Activated T-cell treated with anti-CD3 and anti-CD28 coated beads, Interleukin-2, amount 50 U/mL, for 1 hour (primary cell): ENCODE results near the gene KIAA0040.
A peak's percentile ranks its signal among the peaks of the same experiment; 100 is the strongest.

ENCODE experiments used
- DNase-seq: peaks from one replicate; pipeline ENCODE4 v3.0.0-alpha.2; 2020

KIAA0040 gene

GRCh38 chr1:175169286-175170018 is 23.1 kb downstream of the KIAA0040 start:
- DNase-seq = no peak

- DNase-seq = no peak
Observed at GRCh38 chr1:175168782-175169181, 23.8 kb downstream of the KIAA0040 start.

- DNase-seq = no peak
Observed at GRCh38 chr1:175167861-175168260, 24.7 kb downstream of the KIAA0040 start.

GRCh38 chr1:175166746-175167145 is 25.8 kb downstream of the KIAA0040 start:
- no peak for DNase-seq

- DNase-seq = no peak
Observed at GRCh38 chr1:175164751-175165150, 27.8 kb downstream of the KIAA0040 start.

- no peak for DNase-seq
Observed at GRCh38 chr1:175163702-175164101, 28.9 kb downstream of the KIAA0040 start.

- DNase-seq = no peak
Observed at GRCh38 chr1:175162955-175163354, 29.6 kb downstream of the KIAA0040 start.

GRCh38 chr1:175158170-175158591 is 34.4 kb downstream of the KIAA0040 start:
- DNase-seq = no peak

- DNase-seq = no peak
Observed at GRCh38 chr1:175157200-175157599, 35.4 kb downstream of the KIAA0040 start.

GRCh38 chr1:175155936-175156335 is 36.6 kb downstream of the KIAA0040 start:
- no peak for DNase-seq

GRCh38 chr1:175155473-175155856 is 37.1 kb downstream of the KIAA0040 start:
- no peak for DNase-seq

- peak; percentile 80 for DNase-seq
Observed at GRCh38 chr1:175154629-175155472, 37.7 kb downstream of the KIAA0040 start.

- DNase-seq = peak; percentile 73
Observed at GRCh38 chr1:175152006-175152652, 40.4 kb downstream of the KIAA0040 start.

- DNase-seq = no peak
Observed at GRCh38 chr1:175150596-175151319, 41.8 kb downstream of the KIAA0040 start.

GRCh38 chr1:175148068-175148467 is 44.5 kb downstream of the KIAA0040 start:
- DNase-seq = no peak

- no peak for DNase-seq
Observed at GRCh38 chr1:175147569-175147968, 45.0 kb downstream of the KIAA0040 start.

- peak; percentile 74 for DNase-seq
Observed at GRCh38 chr1:175146529-175147213, 45.9 kb downstream of the KIAA0040 start.

GRCh38 chr1:175145899-175146528 is 46.6 kb downstream of the KIAA0040 start:
- no peak for DNase-seq

GRCh38 chr1:175138579-175138978 is 54.0 kb downstream of the KIAA0040 start:
- no peak for DNase-seq

- DNase-seq = no peak
Observed at GRCh38 chr1:175137369-175137768, 55.2 kb downstream of the KIAA0040 start.

GRCh38 chr1:175136246-175136645 is 56.3 kb downstream of the KIAA0040 start:
- DNase-seq = no peak

GRCh38 chr1:175134500-175134899 is 58.1 kb downstream of the KIAA0040 start:
- DNase-seq = no peak
